T1000 (cell line): ENCODE measurements around the gene KLHL29.

Source experiments
- DNase-seq: peaks from one replicate; lab custom pipeline; 2025; ENCODE audit warnings: mixed read lengths; lab: John Stamatoyannopoulos, UW

KLHL29 gene

GRCh38 chr2:23683001-23683400 lies 298.0 kb downstream of the KLHL29 start:
- no peak for DNase-seq

GRCh38 chr2:23684395-23685176 lies 299.6 kb downstream of the KLHL29 start:
- DNase-seq = no peak

GRCh38 chr2:23685181-23685580 lies 300.2 kb downstream of the KLHL29 start:
- DNase-seq = no peak

- DNase-seq = no peak
These were observed 300.7 kb downstream of the KLHL29 start for GRCh38 chr2:23685706-23686105.

- no peak for DNase-seq
These were observed 301.5 kb downstream of the KLHL29 start for GRCh38 chr2:23686405-23687029.

- DNase-seq = no peak
These were observed 302.2 kb downstream of the KLHL29 start for GRCh38 chr2:23687214-23687613.

GRCh38 chr2:23687713-23688112 lies 302.7 kb downstream of the KLHL29 start:
- no peak for DNase-seq

GRCh38 chr2:23688486-23689130 lies 303.6 kb downstream of the KLHL29 start:
- no peak for DNase-seq

GRCh38 chr2:23689131-23689700 lies 304.2 kb downstream of the KLHL29 start:
- DNase-seq = no peak

GRCh38 chr2:23689891-23690290 lies 304.9 kb downstream of the KLHL29 start:
- DNase-seq = no peak

- DNase-seq = no peak
These were observed 305.6 kb downstream of the KLHL29 start for GRCh38 chr2:23690421-23691105.

GRCh38 chr2:23691106-23691470 lies 306.1 kb downstream of the KLHL29 start:
- no peak for DNase-seq

GRCh38 chr2:23691565-23691964 lies 306.6 kb downstream of the KLHL29 start:
- DNase-seq = no peak

GRCh38 chr2:23692263-23692662 lies 307.3 kb downstream of the KLHL29 start:
- DNase-seq = no peak

- no peak for DNase-seq
These were observed 308.0 kb downstream of the KLHL29 start for GRCh38 chr2:23692851-23693605.

GRCh38 chr2:23693606-23693951 lies 308.6 kb downstream of the KLHL29 start:
- no peak for DNase-seq

- no peak for DNase-seq
These were observed 309.4 kb downstream of the KLHL29 start for GRCh38 chr2:23694058-23695045.

- no peak for DNase-seq
These were observed 310.4 kb downstream of the KLHL29 start for GRCh38 chr2:23695214-23695889.

GRCh38 chr2:23695890-23696751 lies 311.1 kb downstream of the KLHL29 start:
- no peak for DNase-seq
